GM21619 (cell line): Measurements from ENCODE around the gene PLLP.
"Not testable (repeated sequence)": the region's sequence is repeated elsewhere in the genome, so short reads cannot be mapped to it uniquely, and the experiment has no call there.

ENCODE experiments used
- ATAC-seq: cut with Tn5 transposase; IDR thresholded peaks from one replicate; pipeline ENCODE4 v1.9.1; 2021; ENCODE audit not compliant: unreplicated experiment

Gene PLLP

DNA sequence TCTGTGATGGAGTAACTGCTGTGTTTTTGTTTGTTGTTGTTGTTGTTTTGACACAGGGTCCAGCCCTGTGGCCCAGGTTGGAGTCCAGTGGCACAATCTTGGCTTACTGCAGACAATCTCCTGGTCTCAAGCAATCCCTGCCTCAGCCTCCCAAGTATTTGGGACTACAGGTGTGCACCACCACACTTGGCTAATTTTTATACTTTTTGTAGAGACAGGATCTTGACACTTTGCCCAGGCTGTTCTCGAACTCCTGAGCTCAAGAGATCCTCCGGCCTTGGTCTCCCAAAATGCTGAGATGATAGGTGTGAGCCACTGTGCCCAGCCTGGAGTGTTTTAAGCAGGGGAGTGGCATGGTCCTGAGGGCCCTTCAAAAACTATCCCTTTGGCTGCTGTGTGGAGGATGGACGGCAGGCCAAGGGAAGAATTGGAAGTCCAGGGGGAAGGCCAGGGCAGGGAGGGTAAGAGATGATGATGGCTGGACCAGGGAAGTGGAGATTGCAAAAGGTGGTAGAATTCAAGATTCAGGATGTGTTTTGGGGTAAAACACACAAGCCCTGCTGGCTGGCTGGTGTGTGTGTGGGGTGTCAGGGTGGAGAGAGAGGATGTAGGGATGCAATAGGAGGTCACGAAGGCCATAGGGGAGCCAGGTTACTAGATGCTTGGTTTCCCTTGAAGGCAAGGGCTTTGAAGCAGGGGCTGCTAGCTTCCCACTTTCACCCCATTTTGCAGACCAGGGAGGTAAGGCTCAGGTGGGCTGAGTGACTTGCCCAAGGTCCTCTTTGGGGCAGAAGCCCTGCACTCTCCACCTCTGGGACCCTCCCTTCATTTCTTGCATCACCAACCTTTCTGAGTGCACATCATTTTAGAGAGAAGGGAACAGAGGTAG is 18.8 kb upstream of the PLLP start:
- ATAC-seq = no peak

DNA sequence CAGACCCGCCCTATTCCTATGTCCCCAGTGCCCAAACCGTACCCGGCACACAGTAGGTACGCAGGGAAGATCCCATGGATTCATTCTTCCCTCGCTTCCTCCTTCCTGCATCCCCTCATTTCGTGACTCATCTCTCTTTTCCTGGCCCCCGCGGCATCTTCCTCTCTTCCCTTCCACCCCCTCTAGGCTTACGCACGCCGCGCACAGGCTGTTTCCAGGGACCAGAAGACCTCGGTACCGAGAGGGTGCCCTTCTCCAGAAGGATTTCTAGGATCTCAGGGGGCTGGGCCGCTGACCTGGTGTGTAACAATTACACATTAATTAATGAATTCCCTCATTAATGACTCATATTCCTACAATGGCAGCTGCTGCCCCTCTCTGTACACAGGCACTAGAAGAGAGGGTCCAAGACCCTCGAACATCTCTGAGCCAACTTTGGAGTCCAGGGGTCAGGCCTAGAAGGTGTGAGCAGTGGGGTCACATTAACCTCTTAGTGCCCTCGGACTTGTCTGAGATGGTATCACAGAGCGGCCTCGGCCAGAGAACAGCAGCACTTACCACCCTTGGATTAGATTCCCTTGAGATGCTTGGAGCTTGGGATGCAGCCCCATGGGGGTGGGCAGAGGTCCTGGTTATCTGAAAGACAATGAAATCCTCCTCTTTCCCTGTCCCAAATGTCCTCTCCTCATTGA is 16.8 kb upstream of the PLLP start:
- ATAC-seq = no peak

DNA sequence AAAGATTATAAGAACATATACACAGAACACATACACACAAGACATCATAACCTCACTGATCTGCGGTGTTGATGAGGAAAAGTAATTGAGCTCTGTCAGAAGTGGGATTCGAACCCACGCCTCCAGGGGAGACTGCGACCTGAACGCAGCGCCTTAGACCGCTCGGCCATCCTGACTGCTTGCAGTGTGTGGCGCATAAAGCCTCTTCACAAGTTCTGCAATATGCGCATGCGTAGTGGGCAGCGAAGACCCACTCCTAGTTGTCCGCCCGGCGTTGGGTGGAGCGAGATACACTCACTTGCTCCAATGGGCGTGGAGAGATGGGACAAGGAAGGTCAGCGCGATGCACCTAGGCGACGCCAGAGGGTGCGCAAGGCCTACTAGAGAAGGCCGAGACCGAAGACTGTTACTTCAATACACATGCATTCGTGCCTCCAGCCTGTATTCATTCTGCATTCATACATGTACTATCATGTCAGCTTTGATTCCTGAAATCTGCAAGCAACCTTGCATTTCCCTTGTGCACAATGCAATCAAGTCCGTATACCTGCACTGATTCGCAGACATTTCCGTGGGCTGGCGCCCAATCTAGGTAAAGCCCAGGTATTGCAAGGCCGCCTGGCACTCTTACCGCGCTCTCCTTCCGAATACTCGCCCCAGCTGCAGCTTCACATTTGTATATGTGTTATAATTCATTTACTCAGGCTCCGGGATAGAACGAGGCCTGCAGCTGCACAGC is 16.1 kb upstream of the PLLP start:
- ATAC-seq = peak; percentile 85

DNA sequence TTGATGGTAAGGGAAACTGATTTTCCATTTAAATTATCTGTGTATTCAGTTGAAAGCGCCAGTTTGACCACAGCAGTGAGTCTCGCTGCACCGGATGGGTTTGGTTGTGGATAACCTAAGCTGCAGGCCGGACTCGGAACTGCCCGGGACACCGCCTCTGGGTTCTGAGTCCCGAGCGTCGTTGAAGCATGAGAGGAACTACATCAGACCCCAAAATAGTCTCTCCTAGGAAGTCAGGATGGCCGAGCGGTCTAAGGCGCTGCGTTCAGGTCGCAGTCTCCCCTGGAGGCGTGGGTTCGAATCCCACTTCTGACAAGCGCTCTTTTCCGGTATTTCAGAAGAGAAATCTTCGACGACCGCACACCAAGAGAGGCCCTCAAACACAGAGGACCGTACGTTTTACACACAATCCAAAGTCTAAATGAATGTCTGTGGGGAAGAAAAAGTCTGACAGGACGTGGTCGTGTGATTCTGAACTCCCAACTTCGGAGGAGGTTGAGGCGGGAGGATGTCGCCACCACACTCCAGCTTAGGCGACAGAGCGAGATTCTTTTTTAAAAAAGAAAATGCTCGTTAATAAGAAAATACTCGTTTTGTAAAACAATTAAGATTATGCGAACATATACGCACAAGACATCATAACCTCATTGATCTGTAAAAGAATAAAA is 15.4 kb upstream of the PLLP start:
- peak; percentile 43 for ATAC-seq

DNA sequence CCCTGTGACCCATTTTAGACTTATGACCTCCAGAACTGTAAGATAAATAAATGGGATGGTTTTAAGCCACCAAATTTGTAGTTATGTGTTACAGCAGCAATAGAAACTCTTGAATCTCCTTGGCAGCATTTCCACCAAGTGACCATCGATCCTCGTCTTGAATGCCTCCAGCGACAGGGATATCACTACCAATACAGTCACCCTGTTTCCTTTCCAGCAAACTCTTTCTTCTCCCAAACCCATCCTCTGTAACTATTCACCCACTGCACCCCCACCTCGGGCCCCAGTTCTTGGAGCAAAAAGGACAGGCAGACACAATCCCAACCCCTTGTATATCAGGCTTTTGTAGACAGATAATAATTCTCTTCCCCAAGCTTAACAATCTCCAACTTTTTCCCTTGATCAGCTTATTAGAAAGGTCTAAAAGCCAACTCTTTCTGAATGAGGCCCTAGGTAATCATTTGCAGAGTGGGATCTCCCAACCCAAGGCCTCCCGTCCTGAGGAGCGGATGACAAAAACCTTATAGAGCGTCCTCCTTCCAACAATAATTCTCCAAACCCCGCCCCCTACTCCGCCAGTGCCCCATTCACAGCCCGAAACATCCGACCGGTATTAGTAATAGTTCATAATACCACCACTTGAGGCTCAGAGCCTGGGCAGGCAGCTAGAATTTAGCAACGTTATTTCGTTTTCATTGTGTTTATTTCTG is 14.7 kb upstream of the PLLP start:
- ATAC-seq = peak; percentile 12

DNA sequence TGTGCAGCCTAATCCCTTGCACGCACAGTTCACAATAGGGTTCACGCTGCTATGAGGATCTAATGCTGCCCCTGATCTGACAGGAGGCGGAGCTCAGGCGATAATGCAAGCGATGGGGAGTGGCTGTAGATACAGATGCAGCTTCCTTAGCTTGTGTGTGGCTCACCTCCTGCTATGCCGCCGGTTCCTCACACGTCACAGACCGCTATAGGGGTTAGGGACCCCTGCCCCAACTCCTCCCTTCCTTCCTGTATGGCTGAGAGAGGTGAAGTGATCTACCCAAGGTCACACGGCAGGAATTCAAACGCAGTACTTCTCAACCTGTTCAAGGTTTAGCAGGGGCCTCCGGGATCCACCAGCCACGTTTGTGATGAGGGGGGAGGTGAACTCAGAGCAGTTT is 13.4 kb upstream of the PLLP start:
- ATAC-seq = no peak

DNA sequence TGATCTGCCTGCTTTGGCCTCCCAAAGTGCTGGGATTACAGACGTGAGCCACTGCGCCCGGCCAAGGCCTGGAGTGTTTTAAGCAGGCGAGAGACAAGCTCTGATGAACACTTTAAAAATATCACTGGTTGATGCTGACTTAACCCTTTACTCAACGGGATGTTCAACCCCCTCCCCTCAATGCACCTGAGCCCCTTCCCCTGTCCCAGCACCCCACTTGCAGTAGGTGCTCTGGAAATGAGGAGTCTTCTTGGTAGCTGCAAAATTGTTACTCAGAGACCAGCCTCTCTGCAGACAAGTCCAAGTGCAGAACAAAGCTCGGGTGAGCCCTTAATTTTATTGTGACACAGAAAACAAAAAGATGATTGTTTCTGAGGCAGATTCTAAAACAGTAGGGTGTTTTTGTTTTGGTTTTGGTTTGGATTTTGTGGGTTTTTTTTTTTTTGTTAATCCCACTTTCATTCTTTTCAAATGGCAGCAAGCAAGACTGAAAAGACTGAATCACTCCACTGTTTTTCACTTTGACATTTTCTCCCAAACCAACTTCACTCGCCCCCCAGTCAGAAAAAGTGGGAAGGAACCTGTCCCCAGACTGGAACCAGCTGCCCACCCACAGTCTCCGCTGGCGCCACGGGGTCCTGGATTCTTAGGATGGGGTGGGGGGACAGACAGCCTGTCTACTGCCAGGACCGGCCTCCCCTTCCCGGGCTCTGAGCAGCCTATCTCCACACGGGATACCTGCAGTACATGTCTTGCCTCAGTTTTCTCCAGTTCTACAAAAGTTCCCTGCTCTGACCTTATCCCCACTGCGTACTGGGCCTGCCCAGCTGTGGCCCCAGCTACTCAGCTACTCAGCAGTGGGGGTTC is 5.2 kb upstream of the PLLP start:
- ATAC-seq = no peak

DNA sequence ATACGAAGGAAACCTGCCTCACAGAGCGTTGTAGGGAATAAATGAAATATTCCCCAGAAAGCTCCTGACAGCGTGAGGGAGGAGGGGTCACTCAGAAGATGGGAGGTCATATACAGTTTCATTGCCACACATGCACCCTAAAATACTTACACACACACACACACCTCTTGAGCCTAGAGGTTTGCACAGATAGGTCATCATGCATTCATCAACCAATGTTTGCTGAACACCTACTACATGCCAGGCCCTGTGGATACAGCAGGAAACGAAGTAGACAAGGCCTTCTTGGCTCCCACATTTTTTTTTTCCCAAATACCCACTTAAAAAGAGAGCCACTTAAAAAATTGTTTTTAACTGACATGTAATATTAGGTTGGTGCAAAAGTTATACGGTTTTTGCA is 907 bp upstream of the PLLP start:
- ATAC-seq = no peak

DNA sequence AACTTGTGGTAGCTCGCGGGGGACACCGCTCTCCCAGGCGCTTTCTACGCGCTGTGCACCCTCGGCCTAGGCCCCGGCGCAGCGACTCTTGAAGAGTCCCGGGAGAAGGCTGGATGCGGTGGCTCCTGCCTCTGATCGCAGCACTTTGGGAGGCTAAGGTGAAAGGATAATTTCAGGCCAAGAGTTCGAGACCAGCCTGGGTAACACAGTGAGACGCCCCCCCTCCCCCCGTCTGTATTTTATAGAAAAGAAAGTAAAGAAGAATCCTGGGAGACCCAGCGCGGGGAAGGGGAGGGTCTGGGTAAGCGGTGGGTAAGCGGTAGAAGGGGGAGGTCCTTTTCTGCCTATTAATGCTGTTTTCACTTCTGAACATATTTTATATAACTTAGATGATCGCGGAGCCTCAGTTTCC is 486 bp upstream of the PLLP start:
- ATAC-seq = no peak

DNA sequence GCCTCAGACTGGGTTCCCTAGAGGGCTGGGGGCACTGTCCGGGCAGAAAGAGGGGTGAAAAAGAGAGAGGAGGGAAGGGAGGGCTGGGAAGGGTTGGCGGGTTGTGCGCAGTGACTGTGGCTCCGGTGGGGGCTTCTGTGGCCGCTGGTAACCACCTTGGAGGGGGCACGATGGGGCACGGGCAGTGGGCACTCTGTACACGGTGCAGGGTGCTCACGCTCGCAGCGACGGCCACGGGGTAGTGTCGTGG is 588 bp downstream of the PLLP start:
- no peak for ATAC-seq

DNA sequence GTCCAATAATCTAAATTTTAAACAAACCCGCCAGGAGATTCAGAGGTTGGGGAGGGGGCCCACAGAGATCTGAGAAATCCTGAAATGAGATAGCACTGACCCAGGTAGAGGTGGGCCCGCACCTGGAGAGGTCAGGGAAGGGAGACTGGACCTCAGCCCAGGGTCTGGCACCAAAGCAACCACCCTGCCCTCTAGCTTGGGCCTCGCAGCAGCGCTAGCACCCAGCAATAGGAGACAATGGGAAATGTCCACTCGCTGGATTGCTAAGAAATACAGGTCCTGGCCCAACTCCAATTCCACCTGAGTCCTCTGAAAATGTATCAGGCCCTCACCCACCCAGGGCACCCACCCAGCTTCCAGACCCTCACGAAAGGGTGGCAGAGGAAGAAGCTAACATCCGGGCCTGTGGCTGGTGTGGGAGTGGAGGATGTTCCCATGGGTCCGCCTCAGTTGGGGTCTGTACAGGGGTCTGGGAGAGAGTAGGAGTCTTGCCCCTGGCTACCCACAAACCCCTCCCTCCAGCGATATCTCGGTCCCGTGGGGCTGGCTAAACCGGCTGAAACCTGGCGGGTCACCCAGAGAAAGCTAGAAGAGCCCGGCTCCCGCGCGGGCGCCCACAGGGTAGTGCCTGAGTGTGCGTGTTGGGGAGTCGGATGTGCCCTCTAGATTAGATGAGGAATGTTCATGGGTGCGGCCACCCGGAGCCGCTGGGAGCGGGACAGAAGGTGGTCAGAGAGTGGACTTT is 1.1 kb downstream of the PLLP start:
- ATAC-seq = no peak

DNA sequence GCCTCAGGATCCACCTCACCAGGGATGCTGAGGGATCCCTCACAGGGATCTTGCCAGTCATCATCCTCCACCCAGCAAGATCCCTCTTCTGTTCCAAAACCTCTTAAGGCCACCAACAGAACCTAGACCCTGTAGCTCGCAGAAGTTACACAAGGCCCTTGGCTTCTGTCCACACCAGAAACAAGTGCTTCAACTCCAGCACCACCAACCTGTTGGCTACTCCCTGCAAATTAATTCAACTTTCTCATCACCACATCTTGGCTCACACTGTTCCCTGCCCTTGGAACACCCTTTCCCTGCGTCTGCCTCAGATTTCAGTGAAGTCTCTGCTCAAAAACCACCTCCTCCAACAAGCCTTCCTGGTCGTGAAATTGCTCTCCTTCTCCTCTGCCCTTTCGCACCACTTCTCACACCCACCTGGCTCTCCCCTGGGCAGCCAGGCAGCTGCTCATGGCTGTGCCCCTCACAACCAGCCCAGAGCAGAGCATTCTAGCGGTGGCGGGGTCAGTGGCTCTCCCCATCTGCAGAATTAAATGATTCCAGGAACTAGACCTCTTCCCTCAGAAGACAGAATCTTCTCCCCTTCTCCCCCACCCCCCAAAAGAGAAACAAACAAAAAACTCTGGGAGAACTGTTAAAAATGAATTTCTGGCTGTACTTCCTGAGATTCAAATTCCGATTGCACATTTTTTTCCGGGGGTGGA is 1.8 kb downstream of the PLLP start:
- ATAC-seq = no peak

DNA sequence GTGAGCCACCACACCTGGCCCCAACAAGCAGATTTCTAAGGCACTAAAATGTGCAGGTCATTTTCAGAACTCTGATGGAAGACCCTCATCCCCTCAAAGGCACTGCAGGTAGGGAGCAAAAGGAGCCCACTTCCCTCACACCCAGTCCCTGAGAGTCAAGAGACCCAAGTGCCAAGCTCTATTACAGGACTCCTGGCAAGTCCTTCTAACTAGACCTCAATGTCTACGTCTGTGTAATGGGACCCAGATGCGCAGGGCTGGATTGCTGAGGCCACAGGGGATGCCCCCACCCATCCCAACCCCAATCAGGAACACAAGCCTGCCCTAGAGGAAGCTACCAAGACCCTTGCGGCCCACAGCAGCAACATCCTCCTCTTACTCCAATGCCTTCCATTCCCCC is 2.7 kb downstream of the PLLP start:
- ATAC-seq = no peak

DNA sequence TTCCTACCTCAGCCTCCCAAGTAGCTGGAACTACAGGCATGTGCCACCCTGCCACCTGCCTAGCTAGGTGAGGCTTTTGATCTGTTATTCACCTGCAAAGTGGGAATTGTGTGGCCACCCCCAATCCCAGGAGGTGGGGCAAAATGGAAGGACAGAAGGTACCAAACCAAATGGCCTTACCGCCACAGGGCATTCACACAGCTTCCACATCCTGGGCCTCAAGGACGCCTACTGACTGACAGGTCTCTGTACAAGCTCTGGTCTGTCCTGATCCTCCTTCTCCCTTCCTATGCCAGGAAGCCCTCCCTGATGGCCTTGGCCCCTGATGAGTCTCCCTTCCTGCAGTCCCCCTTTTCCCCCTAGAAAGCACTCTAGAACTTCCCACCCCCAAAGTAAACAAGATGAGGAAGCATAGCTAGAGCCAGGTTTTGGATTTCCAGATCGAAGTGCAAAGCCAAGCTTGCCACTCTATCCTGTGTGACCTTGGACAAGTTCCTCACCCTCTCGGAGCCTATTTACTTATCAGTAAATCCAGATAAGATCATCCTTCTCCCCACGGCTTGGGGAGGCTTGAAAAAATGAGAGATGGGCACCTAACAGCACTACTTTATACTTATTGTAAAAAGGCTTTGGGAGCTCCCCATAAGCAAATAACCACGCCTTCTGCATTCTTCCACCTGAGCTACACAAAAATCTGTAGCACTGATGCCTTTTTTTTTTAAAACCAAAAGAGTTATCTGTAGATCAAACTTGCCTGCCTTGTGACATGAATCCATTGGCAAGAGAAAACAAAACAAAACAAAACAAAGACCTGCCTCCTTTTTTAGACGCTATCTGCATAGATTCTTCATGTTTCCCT is 4.5 kb downstream of the PLLP start:
- no peak for ATAC-seq

DNA sequence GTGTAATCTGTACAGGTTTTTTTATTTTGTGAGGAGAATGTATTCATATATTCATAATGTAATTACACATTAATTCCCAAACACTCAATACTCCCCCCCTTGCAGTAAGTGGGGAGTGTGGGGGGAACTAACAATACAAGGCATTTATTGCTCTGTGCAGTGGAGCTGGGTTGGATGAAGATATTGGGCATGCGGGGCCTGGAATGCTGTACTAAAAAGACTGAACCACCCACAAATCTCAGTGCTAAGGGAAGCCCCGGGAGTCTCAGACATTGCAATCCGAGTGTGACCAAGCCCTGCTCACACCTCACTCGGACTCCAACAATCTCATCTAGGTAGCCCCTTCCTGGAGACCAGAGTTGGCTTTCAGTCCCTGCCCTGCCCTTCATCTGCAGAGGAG is 6.0 kb downstream of the PLLP start:
- ATAC-seq = no peak

DNA sequence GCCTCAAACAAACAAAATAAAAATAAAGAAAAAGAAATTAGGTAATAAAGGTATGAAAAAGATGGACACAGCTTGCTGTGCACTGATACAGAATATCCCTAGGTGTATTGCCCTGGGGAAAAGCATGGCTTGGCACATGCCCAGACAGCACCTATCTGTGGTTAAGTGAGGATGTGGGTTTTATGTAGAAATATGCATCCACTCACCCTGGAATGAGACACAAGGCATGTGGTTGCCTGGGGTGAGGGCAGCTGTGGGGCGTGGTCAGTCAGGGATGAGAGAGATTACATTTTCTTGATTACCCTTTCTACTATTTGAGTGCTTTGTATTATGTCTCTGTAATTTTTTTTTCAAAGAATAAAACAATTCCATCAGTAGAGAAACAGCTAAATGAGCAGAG is 6.9 kb downstream of the PLLP start:
- ATAC-seq = no peak

DNA sequence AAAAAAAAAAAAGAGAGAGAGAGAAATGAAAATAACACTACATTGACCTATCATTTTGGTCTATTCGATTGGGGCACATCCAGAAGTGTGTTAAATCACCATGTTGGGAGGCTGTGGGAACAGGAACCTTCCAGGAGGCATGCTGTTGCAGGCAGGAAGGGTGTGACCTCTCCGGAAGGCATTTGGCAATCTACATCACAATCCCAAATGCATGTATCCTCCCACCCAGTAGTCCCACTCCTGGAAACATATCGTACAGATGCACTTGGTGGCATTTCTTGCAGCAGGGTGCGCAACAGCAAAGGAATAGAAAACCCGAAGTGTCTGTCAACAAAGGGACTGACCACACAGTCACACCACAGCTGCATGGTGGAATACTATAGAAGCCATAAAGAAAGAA is 7.9 kb downstream of the PLLP start:
- no peak for ATAC-seq

DNA sequence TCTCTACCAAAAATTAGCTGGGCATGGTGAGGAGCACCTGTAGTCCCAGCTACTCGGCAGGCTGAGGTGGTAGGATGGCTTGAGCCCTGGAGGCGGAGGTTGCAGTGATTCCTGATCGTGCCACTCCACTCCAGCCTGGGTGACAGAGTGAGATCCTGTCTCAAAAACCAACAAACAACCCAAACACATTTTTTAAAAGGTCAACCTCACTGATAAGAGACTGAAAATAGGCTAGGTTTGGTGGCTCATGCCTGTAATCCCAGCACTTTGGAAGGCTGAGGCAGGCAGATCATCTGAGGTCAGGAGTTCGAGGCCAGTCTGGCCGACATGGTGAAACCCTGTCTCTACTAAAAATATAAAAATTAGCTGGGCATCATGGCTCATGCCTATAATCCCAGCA is 8.5 kb downstream of the PLLP start:
- not testable (repeated sequence) for ATAC-seq
